Coronary artery (tissue), 2 donors: ENCODE data around the gene C3orf70.
A peak's percentile ranks its signal among the peaks of the same experiment; 100 is the strongest.

Experiments used
- DNase-seq: peaks from one replicate; pipeline ENCODE4 v3.0.0-alpha.2; 2017; ENCODE audit warnings: low spot score
- H3K27ac ChIP-seq, 2 donors: fragments of 200-600 bp; sonication (generic); one replicate each; pipeline ENCODE4 v1.5.1; 2016 to 2019
- H3K4me3 ChIP-seq: fragments of 200-600 bp; sonication (generic); 2 replicates; pipeline ENCODE4 v1.5.1; 2016; ENCODE audit warnings: mild to moderate bottlenecking, moderate library complexity
- TF ChIP-seq, protein P1 (sequence below): fragments of 200-600 bp; sonication (generic); IDR thresholded peaks from one replicate; pipeline ENCODE4 v1.5.1; 2019; ENCODE audit warnings: antibody characterized with exemption

The C3orf70 gene

DNA sequence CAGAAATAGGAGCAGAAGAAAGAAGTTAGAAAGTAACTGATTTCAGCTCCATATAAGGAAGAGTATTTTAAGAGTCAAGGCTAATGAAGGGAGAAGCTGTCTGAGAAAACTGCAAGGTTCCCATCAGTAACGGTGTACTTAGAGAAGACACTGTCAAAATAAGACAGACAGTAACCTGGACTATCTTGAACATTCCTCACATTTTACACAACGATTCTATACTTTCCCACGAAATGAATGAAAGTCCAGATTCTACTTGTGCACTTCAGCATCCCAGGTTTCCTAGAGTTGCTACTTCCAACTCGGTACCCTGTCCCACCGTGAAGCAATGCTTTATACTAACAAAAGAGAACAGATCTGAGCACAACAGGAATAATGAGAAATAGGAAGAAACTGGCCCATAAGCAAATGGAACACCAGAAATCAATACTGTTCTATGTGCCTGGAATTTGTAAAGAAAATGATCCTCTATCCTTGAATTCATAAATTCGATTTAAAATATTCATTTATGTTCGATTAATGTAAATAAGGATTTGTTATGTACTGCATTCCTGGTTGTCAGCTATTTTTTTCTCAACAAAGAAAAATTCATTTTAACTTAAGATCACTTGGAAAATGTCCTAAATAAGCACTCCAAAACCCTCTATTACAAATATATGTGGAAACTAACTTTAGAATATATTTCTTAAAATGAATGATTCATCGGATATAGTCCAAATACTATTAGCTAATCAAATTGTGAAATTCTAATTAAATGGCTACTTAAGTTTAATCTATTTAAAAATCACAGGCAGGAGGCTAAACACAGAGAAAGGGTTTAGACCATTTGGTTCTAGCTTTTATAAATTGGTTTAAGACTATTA is 1.5 kb downstream of the C3orf70 start:
- TF ChIP-seq, protein P1, sequence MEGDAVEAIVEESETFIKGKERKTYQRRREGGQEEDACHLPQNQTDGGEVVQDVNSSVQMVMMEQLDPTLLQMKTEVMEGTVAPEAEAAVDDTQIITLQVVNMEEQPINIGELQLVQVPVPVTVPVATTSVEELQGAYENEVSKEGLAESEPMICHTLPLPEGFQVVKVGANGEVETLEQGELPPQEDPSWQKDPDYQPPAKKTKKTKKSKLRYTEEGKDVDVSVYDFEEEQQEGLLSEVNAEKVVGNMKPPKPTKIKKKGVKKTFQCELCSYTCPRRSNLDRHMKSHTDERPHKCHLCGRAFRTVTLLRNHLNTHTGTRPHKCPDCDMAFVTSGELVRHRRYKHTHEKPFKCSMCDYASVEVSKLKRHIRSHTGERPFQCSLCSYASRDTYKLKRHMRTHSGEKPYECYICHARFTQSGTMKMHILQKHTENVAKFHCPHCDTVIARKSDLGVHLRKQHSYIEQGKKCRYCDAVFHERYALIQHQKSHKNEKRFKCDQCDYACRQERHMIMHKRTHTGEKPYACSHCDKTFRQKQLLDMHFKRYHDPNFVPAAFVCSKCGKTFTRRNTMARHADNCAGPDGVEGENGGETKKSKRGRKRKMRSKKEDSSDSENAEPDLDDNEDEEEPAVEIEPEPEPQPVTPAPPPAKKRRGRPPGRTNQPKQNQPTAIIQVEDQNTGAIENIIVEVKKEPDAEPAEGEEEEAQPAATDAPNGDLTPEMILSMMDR = no peak
- Histone ChIP-seq H3K4me3 (peak overlapping the region; percentile 91), H3K27ac (peak overlapping the region; percentile 87 to 97)
- no peak for DNase-seq

DNA sequence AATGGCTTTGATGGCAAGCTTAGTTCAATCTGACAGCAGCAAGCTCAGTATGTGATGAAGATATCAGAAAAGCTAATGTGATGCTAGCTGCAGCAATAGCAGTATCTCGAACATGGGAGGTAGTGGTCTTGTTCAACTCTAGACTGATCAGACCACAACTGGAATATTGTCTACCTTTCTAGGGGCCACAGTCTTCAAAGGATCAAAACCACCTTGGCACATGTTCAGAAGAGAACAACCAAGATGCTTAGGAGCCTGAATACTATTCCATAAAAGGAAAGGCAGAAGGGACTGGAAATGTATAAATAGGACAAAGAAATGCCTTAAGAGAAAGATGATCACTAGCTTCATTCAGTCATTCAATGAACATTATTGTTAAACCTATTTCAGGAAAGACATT is 2.3 kb downstream of the C3orf70 start:
- no peak for DNase-seq
- TF ChIP-seq, protein P1 = no peak
- H3K4me3 ChIP-seq = peak overlapping the region; percentile 91
- peak overlapping the region; percentile 60 to 97 for H3K27ac ChIP-seq

DNA sequence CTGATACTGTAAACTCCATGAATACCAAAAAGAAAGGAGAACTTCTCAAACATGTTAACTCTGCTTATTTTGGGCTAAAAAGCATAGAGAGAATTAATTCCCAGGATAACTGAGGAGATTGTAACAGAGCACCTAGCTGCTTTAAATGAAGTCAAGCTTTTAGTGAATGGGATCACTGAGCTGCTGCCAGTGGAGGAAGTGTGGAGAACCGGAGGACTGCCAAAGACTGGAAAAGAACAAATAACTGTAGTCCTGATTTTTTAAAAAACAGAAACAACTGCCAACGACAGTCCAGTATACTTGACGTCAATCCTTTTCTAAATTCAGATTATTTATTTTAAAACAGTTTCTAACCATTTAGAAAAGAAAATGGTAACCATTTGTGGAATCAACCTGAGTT is 3.3 kb downstream of the C3orf70 start:
- Histone ChIP-seq H3K4me3 (peak overlapping the region; percentile 34), H3K27ac (peak overlapping the region in 1 of 2 donors; percentile 60)
- DNase-seq = no peak
- TF ChIP-seq, protein P1 = no peak

DNA sequence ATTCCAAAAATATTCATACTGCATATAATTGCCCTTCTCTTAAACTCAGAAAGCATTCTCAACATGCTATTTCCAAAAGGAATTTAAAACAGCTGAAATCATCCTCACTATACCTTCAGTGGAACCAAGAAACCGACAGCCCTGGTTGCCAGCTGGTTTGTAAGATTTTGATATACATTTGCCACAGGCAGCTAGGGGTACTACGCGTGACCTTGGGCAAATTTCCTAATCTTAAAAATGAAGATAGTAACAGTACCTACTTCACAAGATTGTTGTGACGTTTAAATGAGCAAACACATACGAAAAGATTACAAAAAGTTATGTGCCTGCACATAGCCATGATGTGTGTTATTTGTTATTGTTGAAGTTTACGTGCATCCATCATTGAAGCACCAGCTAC is 7.3 kb downstream of the C3orf70 start:
- H3K27ac ChIP-seq = no peak overlapping the region
- TF ChIP-seq, protein P1 = no peak
- no peak overlapping the region for H3K4me3 ChIP-seq
- no peak for DNase-seq

DNA sequence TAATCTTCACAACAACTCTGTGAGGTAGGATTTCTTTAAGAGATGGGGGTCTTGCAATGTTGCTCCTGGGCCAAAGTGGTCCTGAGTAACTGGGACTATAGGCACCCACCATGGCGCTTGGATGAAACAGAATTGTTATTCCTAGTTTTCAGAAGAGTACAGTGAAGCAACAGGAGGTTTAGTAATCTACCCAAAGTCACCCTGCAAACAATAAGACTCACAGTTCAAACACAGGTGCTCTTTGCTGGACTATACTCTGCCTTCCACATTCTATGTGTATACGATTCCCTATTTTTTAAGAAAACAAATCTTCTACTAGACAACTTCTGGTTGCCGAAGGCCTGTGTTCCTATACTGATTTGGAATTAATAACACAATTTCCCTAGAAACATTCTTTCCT is 8.1 kb downstream of the C3orf70 start:
- DNase-seq = no peak
- TF ChIP-seq, protein P1 = no peak

DNA sequence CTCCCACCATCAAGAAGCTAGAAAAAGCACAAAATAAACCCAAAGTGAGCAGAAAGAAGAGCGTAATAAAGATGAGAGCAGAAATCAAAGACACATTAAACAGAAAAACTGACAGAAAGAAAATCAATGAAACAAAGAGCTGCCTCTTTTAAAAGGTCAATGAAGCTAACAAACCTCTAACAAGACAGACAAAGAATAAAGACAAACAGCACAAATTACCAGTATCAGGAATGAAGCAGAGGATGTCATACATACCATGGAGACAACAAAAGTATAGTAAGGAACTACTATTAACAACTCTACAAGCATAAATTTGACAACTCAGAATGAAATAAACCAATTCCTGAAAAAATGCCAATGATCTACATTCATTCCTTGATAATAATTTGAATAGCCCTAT is 15.0 kb downstream of the C3orf70 start:
- TF ChIP-seq, protein P1 = no peak
- no peak overlapping the region for H3K27ac ChIP-seq
- H3K4me3 ChIP-seq = no peak overlapping the region
- no peak for DNase-seq

More for the DNA sequence above, 8.1 kb downstream of the C3orf70 start:
- Histone ChIP-seq H3K27ac (no peak overlapping the region), H3K4me3 (no peak overlapping the region)

DNA sequence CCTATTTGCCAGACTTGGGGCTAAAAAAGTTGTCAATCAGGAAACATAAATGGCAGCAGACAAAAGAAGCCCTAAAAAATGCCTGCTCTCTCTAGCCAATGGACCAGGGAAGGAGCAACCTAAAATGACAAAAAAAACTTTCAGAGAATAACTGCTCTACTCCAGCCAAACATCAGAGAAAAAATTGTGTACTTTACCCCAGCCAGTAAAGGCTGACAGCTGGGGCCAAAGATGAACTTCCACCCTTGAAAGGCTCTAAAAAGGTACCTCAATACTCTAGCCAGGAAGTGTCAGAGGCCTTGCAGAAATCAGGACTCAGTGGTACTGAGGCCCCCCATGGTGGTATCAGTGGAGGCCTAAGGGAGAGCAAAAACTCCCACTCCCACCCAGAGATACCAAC is 18.4 kb downstream of the C3orf70 start:
- DNase-seq = no peak
- Histone ChIP-seq H3K27ac (no peak overlapping the region), H3K4me3 (no peak overlapping the region)
- TF ChIP-seq, protein P1 = no peak
